ENCODE measurements around the gene CYP2J2. TPM values are rescaled to one million over a fixed set of nuclear protein-coding genes. Genes with fewer than 3 reads are reported as not detected.

CYP2J2 gene
- total and polyA plus RNA-seq, 2 donors (not counting 3 experiments of a cell fraction or from before 2014, with no cell fraction given), result 0.06 to 0.27 TPM

- ChIA-PET POLR2A (no interaction called here), CTCF (interaction anchor here (0.8 to 1.2 kb wide), 2 partner anchors 102 to 126 kb away, joined by 3 to 4 read pairs; no protein-coding TSS in a partner anchor)
- no peaks in the 10 kb centered on the region for H3K9me3 ChIP-seq (replicated peaks; ENCODE audit: control insufficient read depth, insufficient read depth, low read length)
- no peak for DNase-seq (ENCODE audit: low read depth, low spot score)
- H3K36me3 ChIP-seq (ENCODE audit: control insufficient read depth in 2 of 2, extremely low read depth in 1 of 2, insufficient read depth in 2 of 2, low read length in 2 of 2), result no peaks in the 10 kb centered on the region
- FAIRE-seq, result no peak
- no peaks in the 10 kb centered on the region for H3K4me1 ChIP-seq (ENCODE audit: control insufficient read depth, extremely low read depth, insufficient read depth, low read length)
- H4K20me1 ChIP-seq (replicated peaks; ENCODE audit: control insufficient read depth, extremely low read depth, insufficient read depth, low read length), result no peaks in the 10 kb centered on the region
- H3K9me1 ChIP-seq (replicated peaks; ENCODE audit: control insufficient read depth, extremely low read depth, insufficient read depth, low read length), result no peaks in the 10 kb centered on the region
- dilution Hi-C loops (cut with MboI; ENCODE audit: extremely low pct_ligation_motif_present, low sequenced_read_pairs), result no loop called here
- TF ChIP-seq FOS (IDR thresholded peaks at IDR 0.05; ENCODE audit: borderline replicate concordance, insufficient read depth, low read length) (no peak), POLR2AphosphoS5 (IDR thresholded peaks at IDR 0.05; ENCODE audit: insufficient read depth, low read depth, low read length) (no peak), EZH2 (IDR thresholded peaks at IDR 0.05; ENCODE audit: borderline replicate concordance, low read depth, low read length, severe bottlenecking) (no peak), JUN (IDR thresholded peaks at IDR 0.05; ENCODE audit: borderline replicate concordance, insufficient read depth, insufficient read length, low read depth) (no peak), CTCF (IDR thresholded peaks at IDR 0.05; ENCODE audit: extremely low read depth in 1 of 2, insufficient read depth in 1 of 2, low read depth in 1 of 2, low read length in 2 of 2) (no peak), POLR2A (IDR thresholded peaks at IDR 0.05; ENCODE audit: low read depth, low read length) (no peak), MAX (IDR thresholded peaks at IDR 0.05; ENCODE audit: insufficient read depth, insufficient read length) (no peak), GATA2 (IDR thresholded peaks at IDR 0.05; ENCODE audit: insufficient read depth, insufficient read length, low read depth, low read length) (no peak), MYC (IDR thresholded peaks at IDR 0.05; ENCODE audit: low read depth, low read length) (no peak)
- no peaks in the 10 kb centered on the region for H3K79me2 ChIP-seq (ENCODE audit: control insufficient read depth, insufficient read depth, low read length)
- H3K27me3 ChIP-seq (ENCODE audit: control insufficient read depth in 2 of 2, insufficient read depth in 2 of 2, low read length in 2 of 2), result peaks cover 2 to 3% of the 10 kb centered on the region in 2 experiments
- H3K27ac ChIP-seq (ENCODE audit: insufficient read depth, low read depth, low read length), result no peak overlapping the region
- BruUV-seq (replicated peaks), result no TSS peak
- H3K9ac ChIP-seq (replicated peaks; ENCODE audit: extremely low read depth, insufficient read depth, low read length), result no peak overlapping the region
- intact Hi-C loops (cut with micrococcal nuclease), result no loop called here
- H3K4me2 ChIP-seq (ENCODE audit: insufficient read depth, low read length), result no peak overlapping the region
- no peak overlapping the region for H2AFZ ChIP-seq (ENCODE audit: low read depth, low read length)
- H3K4me3 ChIP-seq (replicated peaks in 1 of 3; ENCODE audit: insufficient read depth in 1 of 3, low read depth in 1 of 3, low read length in 3 of 3), result no peak overlapping the region
These were observed 81.5 kb downstream of the CYP2J2 start for GRCh38 chr1:59845091-59845490.

Small RNA genes lying within 50 kb of the gene (small RNA-seq; reads per million reads assigned to genes)
- gene RN7SL475P (ENCODE audit: insufficient read depth, insufficient read length, low read depth, low replicate concordance), result not detected

Other genes with a start within 250 kb of the CYP2J2 start
- gene HOOK1, start 111.8 kb downstream of the CYP2J2 start, total RNA-seq, result not detected in 2 replicates
- gene HOOK1, start 111.8 kb downstream of the CYP2J2 start, polyA plus RNA-seq, result not detected in 2 replicates
- not detected in 2 replicates for gene C1orf87, start 147.0 kb upstream of the CYP2J2 start, total RNA-seq
- gene C1orf87, start 147.0 kb upstream of the CYP2J2 start, polyA plus RNA-seq, result not detected in 2 replicates

Data from endothelial cell of umbilical vein (primary cell).